Stimulated activated CD8-positive, alpha-beta memory T cell treated with anti-CD3 and anti-CD28 coated beads, Interleukin-15, amount 100 ng/mL, for 4 hours (primary cell): ENCODE data around the gene MDH1.
"Not testable (repeated sequence)": the region's sequence is repeated elsewhere in the genome, so short reads cannot be mapped to it uniquely, and the experiment has no call there.

Source experiments
- DNase-seq, 2 donors: peaks; one replicate each; pipeline ENCODE4 v3.0.0-alpha.2; 2020; ENCODE audit warnings: low read depth in 2 of 2

The MDH1 gene

DNA sequence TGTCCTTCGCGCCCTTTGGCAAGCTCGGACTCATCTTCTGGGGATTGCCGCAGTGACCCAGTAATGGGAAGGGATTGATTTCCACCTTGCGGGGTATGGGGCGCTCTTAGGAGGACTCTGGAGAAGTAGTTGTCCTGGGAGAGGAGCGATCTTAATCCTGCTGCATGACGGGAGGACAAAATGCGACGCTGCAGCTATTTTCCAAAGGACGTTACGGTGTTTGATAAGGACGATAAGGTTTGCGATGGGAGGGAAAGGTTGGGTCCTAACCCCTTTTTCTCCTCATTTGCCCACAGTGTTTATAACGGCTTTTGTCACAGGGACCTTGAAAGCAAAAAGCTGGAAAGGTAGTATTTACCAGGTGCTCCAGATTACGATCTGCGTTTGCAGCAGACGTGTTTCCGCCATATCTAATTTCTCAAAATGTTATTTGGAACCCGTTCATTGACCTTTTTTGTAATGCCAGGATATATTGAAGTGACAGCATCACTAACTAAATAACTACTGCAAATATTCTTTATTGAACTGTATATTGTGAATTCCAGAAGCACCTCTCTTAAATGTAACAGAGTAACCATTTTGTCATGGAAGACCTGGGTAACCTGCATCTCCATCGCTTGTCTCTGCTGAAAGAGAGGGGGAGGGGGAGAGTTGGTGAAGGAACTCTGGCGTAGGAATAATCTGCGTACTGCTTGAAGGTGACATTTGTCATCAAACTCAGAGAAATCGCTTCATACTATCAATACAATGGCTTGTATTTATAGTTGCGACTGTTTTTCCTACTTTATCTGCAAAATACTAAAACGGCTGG is 590 bp downstream of the MDH1 start:
- no peak for DNase-seq

DNA sequence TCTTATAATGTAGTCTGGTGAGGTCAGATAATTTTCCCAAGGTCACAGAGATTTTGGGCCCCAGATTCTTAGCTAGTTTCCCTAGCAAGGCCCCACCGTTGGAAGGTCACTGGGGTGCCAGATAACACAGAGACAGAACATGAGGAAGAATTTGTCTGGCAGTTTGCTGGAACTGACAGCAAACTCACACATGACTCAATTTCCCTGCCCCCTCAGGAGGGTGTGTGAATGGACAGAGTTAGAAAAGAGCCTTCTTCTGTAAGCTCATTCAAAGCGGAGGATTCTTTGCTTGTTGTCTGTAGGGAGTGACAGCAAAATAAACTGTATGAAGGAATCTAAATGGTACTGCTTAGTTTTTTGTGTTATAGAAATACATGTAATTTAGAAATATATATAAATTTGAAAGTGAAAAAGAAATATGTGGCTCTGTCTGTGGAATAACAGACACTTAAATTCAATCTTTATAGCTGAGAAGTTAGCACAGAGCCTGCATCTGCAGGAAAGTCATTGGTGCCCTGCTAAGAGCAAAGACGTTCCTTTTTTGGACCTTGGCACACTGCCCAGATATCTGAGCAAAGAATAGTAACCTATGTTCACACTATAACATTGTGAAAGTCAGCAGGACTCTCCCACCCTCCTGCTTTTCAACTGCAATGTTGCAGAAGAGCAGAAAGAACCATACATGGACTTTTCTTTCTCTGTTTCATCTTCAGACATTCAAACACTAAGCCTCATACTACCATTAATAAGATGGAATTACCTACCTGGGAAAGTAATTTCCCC is 2.1 kb downstream of the MDH1 start:
- DNase-seq: no peak

DNA sequence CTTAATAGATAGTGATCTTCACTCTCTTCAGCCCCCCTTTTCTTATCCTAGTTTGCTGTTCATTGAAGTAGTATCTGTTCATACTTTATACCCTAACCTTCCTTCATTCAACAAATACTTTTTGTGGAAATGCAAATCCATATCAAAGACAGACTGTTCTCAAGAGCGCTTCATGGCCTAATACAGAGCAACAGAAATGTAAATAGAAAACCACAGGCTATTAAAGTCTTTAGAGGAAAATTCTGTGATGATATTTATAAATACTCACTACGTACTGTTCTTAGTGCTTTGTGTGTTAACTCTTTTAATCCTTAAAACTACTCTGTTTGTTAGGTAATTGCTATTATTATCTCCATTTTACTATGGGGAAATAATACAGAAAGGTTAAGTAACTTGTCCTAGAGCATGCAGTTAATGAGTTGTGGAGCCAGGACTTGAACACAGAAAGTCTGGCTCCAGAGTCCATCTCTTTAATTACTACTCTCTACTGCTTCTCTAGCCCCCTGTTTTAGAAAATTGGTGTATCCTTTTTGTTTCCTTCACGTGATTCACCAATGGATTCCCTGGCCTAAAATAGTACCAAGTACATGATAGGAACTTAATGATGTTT is 2.9 kb downstream of the MDH1 start:
- no peak for DNase-seq

DNA sequence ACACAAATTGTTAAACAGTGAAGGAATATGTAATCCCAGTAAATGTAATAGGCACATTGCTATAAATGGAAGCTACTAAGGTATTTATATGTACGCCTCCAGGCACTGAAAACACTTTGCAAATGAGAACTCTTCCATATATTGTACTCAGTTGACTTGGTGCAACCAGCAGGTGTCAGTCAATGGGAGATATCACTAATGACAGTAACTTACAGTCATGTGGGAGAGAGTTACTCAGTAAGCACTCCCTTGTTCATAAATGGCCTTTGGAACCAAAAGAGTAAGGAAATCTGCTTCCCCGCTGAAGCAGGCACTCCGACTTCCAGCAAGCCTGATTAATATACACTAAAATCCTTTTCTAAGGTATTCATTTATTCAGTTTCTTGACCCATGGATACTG is 5.9 kb downstream of the MDH1 start:
- no peak for DNase-seq

DNA sequence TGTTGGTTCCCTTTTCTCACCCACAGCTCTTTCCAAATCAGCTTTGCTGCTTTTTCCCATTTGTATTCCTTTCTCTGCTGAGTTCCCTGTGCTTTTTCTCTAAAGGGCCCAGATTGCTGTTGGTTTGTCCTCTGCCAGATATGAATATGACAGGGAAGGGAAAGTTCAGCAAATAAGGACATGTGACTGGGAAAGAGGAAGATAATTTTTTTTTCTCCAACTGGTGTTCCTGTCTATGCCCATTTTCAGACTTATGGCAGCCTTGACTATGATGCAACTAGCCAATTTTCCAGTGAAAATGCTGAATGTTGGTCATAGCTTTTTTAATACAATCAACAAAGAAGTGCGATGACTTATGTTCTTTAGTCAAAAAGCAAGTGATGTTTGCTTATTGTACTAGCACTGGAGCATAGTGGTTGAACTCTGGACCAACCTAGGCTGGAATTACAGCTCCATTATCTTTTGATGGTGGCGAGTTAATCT is 7.7 kb downstream of the MDH1 start:
- no peak for DNase-seq

DNA sequence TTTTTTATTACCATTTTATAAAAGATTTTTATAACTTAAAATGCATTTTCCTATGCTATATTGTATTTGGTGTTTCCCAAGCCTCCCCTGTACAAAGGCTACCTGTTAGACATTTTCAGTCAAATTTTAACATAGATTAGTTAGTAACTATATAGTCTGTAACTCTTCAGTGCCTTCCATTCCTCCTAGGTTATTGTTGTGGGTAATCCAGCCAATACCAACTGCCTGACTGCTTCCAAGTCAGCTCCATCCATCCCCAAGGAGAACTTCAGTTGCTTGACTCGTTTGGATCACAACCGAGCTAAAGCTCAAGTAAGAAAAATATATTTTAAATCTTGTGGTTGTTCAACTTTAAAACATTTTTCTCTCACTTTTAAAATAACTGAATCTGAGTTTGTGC is 10.2 kb downstream of the MDH1 start:
- DNase-seq: no peak

DNA sequence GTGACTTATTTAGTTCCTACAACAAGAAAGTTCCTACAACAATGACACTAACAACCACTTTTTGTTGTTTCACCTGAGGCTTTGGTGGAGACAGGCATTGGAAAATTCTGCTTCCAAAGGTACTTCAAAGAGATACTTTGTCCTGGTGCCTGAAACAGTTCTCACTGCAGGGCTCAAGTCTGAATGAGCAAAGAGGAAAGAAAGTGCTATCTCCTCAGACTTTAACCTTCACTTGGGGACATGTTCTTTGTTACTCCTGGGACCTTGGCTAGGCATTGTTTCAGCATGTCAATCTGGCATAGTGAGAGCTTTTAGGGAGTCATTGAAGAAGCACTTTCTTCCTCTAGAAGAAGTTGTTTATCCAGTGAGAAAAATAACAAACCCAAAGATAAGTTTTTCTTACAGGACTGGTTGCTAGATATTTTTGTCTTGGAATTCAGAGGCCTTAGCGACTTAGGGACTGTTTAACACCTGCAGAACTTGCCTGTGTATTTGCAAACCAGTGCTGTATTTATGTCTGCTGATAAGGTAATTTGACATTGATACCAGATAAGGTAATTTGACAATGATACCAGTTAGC is 12.2 kb downstream of the MDH1 start:
- no peak for DNase-seq

DNA sequence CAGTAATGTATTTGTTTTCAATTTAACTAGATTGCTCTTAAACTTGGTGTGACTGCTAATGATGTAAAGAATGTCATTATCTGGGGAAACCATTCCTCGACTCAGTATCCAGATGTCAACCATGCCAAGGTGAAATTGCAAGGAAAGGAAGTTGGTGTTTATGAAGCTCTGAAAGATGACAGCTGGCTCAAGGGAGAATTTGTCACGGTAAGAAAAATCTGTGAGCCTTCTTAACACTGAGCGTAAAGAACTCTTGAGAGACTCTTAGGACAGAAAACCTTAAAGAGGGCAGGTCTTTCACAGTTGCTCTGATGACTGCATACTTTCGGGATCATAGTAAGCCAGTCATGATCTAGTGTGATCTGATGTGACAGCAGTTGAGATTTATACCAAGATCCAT is 15.9 kb downstream of the MDH1 start:
- DNase-seq: no peak

DNA sequence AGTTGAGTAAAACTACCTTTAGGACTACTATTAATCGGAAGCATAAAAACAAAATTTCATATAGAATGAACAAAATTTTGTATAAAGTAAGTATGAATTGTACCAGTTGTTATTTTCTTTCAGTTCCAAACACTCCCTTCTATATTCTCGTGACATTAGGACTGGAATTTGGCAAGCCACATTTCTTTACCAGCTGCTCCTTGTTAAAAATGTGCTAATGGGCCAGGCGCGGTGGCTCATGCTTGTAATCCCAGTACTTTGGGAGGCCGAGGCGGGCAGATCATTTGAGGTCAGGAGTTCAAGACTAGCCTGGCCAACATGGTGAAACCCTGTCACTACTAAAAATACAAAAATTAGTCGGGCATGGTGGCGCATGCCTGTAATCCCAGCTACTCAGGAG is 20.1 kb downstream of the MDH1 start:
- DNase-seq: not testable (repeated sequence)

DNA sequence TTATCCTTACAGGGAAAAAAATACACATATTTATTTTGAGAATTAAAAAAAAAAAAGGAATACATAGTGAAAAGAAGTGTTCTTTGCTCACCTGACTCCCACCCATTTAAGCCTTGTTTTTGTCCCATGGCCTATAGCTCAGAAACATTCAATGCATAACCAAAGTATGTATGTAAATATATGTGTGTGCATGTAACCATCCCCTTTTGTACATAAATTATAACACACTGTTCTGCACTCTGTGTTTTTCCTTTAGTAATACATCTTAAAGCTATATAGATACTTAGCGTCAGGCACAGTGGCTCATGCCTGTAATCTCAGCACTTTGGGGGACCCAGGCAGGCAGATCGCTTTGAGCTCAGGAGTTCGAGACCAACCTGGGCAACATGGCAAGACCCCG is 21.8 kb downstream of the MDH1 start:
- DNase-seq: no peak

DNA sequence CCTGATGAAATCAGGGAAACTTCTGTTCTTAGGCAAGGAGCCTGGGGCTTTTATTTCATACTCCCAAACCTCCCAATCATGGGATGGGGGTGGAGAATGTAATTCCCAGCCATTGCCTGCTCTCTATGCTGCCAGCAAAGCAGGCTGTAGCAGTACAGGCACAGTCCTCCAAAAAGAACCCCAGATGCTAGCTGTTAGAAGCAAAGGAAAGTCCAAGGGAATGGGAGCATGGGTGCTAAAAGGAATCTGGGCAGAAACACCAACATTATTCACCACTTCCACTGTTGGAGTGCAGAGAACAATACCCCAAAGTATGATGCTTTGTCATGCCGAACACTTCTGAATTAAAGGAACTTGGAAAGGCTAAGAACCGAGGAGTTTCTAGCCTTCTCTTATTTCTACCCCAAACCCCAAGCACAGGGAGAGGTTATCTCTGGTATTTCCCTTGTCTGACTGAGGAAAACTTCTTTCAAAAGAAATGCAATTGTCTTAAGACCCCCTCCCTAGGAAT is 24.7 kb downstream of the MDH1 start:
- no peak for DNase-seq

DNA sequence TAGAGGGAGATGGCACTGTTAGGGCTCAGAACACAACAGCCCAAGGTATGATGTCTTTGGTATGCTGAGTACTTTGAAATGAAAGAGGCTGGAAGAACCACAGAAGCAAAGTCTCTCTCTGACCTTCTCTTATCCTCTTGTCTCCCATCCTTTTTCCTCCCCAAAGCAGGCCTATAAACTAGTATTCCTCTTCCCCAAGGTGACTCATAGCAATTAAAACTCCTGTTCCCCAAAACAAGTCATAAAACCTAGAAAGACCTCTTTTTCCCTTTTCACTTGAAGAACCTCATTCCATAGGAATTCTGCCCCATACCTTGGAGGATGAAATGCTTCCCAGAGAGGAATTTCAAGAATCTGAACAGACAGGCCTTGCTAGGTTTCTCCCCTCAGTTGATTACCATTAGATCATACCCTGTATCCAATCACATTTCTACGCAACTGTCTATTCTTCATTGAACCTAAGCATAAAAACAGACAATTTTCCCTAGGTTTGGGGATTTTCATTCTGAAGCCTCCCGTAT is 25.7 kb downstream of the MDH1 start:
- DNase-seq: no peak

DNA sequence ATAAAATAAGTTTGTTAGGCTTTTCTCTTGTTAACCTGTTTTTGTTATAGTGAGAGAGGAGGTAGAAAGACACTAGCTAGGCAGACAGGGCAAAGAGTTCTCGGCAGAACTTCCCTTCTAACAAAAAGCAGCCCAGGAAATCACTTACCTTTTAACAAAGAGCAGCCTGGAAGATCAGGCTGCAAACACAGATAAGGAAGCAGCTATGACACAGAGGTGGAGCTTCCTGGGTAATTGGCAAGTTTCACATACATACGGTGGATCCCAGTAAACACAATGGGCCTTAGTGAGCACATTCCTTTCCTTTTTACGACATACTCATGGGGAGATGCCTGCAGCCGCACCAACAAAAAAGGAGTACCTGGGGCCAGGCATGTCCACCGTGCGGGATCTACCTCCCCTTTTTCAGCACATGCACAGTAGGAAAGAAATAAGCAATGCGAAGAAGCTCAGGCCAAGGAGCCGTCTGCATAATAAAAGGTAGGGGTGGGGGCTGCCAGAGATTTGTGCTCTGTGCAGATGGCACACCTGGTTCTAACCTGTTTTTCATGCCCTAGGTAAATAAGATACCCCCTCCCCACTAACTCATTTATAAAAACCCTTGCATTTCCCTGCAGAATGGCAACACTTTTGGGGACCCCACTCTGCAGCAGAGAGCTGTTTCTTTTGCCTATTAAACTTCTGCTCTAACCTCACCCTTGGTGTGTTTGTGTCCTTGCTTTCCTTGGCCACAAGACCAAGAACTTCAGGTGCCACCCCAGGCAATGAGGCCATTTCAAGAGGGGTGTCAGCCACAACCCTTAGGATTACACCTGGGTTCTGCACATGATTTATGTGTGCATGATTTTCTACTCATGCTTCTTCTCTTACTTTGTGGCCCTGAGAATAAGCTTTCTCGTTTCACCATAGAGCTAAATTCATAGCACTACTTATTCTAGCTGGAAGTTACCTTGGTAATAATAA is 26.5 kb downstream of the MDH1 start:
- no peak for DNase-seq

DNA sequence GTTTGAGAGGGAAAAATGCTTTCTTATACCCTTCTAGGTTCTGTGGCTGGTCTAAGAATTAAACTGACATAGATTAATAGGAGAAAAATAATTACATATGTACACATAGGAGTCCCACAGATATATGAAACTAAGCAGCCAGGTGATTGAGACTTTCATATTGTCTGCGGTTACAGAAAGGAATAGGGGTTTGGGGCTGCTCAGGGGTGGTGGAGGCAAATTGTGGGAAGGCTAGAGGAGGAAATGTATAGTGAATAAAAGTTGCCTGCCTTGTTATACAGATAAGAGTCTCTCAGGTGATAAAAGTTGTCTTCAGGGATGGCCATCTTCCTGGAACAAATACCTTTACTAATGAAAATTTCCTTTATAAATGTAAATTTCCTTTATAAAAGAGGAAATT is 28.6 kb downstream of the MDH1 start:
- no peak for DNase-seq

DNA sequence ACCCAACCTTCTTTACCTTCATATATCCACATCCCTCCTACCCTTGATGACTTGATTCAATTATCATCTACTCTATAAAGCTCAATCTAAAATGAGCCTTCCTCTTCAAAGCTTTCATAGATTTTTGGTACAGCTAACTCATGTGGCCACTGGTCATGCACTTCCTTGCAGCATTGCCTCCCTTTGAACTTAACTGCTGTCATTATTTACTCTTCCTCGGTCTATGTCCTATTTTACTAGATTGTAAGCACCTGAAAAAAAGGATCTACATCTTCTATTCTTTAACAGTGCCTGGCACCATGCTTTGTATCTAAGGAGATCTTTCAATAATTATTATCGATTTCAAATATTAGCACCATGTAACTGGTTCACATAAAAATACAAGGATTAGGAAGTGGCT is 30.6 kb downstream of the MDH1 start:
- no peak for DNase-seq

DNA sequence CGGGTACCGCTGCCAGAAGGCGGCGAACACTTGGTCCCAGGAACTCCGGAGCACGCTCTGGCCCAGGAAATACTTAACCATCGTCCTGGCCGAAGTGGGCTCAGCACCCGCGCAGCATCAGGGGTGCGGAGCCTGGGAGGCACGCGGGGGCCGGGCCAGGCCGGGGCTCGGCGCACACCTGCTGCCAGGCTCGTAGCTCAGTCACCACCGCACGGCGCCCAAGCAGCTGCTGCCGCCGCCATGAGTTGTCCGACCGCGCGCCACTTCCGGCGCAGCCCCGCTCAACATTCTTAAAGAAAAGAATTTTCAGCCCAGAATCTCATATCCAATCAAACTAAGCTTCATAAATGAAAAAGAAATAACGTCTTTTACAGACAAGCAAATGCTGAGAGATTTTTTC is 34.0 kb downstream of the MDH1 start:
- no peak for DNase-seq

DNA sequence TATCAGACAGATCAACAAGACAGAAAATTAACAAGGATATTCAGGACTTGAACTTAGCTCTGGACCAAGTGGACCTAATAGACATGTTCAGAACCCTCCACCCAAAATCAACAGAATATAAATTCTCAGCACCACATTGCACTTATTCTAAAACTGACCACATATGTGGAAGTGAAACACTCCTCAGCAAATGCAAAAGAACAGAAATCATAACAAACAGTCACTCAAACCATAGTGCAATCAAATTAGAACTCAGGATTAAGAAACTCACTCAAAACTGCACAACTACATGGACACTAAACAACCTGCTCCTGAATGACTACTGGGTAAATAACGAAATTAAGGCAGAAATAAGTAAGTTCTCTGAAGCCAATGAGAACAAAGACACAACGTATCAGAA is 35.0 kb downstream of the MDH1 start:
- DNase-seq: not testable (repeated sequence)

DNA sequence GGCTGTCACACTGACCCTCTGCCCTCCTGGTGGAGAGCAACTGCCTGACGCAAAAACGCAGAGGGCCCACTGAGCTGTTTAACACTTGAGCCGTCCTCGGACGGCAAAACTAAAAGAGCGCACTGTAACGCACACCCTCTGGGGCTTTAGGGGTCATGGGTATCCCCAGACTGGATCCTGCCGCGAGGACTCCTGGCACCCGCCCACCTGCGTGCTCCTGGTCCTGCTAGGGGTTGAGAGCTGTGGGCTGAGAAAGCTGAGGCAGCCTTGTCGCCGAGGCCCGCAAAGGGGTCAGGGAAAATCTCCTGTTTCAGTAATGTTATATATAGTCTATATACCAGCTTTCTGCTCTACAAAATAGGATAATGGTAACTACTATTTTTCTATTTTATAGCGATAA is 39.1 kb downstream of the MDH1 start:
- DNase-seq: no peak

DNA sequence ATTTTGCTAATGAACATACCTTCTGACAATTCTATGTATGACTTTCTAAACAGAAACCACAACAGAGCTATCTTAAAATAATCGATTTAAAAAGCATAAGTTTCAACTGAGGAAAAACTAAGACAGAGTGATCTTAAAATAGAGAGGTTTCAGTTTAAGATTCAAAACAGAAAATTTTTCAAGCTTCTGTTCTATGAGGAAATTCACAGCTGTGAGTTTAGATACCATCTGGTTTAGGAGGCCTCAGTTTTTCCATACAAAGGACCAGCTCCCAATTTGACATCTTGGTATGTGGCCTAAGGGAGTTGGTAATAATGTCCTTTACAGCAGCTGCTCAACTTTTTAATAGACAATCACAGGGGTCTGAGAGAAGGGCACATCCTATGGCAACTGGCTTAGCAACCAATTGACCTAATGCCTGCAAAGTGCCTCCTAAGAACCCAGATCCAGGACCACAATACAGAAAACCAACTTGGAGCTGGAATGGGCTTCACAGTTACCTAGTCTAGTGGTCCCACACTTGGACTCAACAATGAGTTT is 39.7 kb downstream of the MDH1 start:
- no peak for DNase-seq

DNA sequence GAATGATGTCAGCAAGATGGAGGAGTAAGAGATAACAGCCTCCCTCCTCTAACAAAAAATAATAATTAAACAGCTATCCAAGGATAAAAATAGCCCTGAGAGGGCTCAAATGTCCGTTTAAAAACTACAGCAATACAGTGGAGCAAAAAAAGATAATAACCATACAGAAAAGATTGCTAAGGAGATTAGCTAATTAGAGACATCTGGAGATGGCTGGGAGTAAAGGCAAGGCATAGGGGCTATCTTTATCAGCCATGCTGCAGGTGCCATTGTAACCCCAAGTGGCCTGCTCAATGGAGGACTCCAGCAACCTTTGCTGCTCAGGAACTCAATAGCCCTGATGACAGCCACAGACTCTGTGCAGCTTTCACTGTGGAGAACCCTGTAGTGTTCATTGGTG is 42.7 kb downstream of the MDH1 start:
- no peak for DNase-seq
